ENCODE measurements around the gene ATP8B4. TPM values are rescaled to one million over a fixed set of nuclear protein-coding genes. Genes with fewer than 3 reads are reported as not detected.

Gene ATP8B4
- total and polyA plus RNA-seq, 2 donors from 2014 or later, result 2.1 to 12.5 TPM

GRCh38 chr15:49877117-49877872, 241.7 kb downstream of the ATP8B4 start:
- no peaks in the 10 kb centered on the region for H3K4me1 ChIP-seq (ENCODE audit: control insufficient read depth in 2 of 3, insufficient read depth in 2 of 3, low read depth in 1 of 3, low read length in 3 of 3)
- no peaks in the 10 kb centered on the region for H3K36me3 ChIP-seq (ENCODE audit: control insufficient read depth in 2 of 3, insufficient read depth in 3 of 3, low read length in 3 of 3)
- H3K4me3 ChIP-seq (ENCODE audit: low read length in 3 of 3), result no peak overlapping the region
- H3K27ac ChIP-seq (ENCODE audit: low read depth in 2 of 2, low read length in 2 of 2), result peak overlapping the region in 1 of 2 donors; percentile 39
- H3K9ac ChIP-seq (ENCODE audit: low read length in 3 of 3), result no peak overlapping the region
- DNase-seq, result no peak
- H3K9me3 ChIP-seq (ENCODE audit: control insufficient read depth in 2 of 3, insufficient read depth in 1 of 3, low read length in 3 of 3), result no peaks in the 10 kb centered on the region
- no peak for FAIRE-seq
- H3K27me3 ChIP-seq (ENCODE audit: control insufficient read depth, insufficient read depth, low read length), result no peaks in the 10 kb centered on the region
- TF ChIP-seq CTCF (IDR thresholded peaks at IDR 0.05; ENCODE audit: borderline replicate concordance, extremely low read depth, insufficient read depth), result no peak
- intact Hi-C loops (cut with DNase I), result no loop called here

GRCh38 chr15:49876401-49877038, 242.5 kb downstream of the ATP8B4 start:
- DNase-seq (no peak), FAIRE-seq (no peak)
- peak overlapping the region in 1 of 2 donors; percentile 39 for H3K27ac ChIP-seq (ENCODE audit: low read depth in 2 of 2, low read length in 2 of 2)
- no peaks in the 10 kb centered on the region for H3K4me1 ChIP-seq (ENCODE audit: control insufficient read depth in 2 of 3, insufficient read depth in 2 of 3, low read depth in 1 of 3, low read length in 3 of 3)
- no peaks in the 10 kb centered on the region for H3K9me3 ChIP-seq (ENCODE audit: control insufficient read depth in 2 of 3, insufficient read depth in 1 of 3, low read length in 3 of 3)
- H3K9ac ChIP-seq (ENCODE audit: low read length in 3 of 3), result no peak overlapping the region
- H3K27me3 ChIP-seq (ENCODE audit: control insufficient read depth, insufficient read depth, low read length), result no peaks in the 10 kb centered on the region
- H3K4me3 ChIP-seq (ENCODE audit: low read length in 3 of 3), result no peak overlapping the region
- intact Hi-C loops (cut with DNase I), result no loop called here
- TF ChIP-seq CTCF (IDR thresholded peaks at IDR 0.05; ENCODE audit: borderline replicate concordance, extremely low read depth, insufficient read depth), result peak; percentile 12
- no peaks in the 10 kb centered on the region for H3K36me3 ChIP-seq (ENCODE audit: control insufficient read depth in 2 of 3, insufficient read depth in 3 of 3, low read length in 3 of 3)

- H3K9me3 ChIP-seq (ENCODE audit: control insufficient read depth in 2 of 3, insufficient read depth in 1 of 3, low read length in 3 of 3), result no peaks in the 10 kb centered on the region
- TF ChIP-seq CTCF (IDR thresholded peaks at IDR 0.05; ENCODE audit: borderline replicate concordance, extremely low read depth, insufficient read depth), result no peak
- FAIRE-seq (no peak), DNase-seq (no peak)
- intact Hi-C loops (cut with DNase I), result no loop called here
- H3K4me1 ChIP-seq (ENCODE audit: control insufficient read depth in 2 of 3, insufficient read depth in 2 of 3, low read depth in 1 of 3, low read length in 3 of 3), result no peaks in the 10 kb centered on the region
- peak overlapping the region in 1 of 2 donors; percentile 39 for H3K27ac ChIP-seq (ENCODE audit: low read depth in 2 of 2, low read length in 2 of 2)
- H3K9ac ChIP-seq (ENCODE audit: low read length in 3 of 3), result no peak overlapping the region
- H3K36me3 ChIP-seq (ENCODE audit: control insufficient read depth in 2 of 3, insufficient read depth in 3 of 3, low read length in 3 of 3), result no peaks in the 10 kb centered on the region
- no peak overlapping the region for H3K4me3 ChIP-seq (ENCODE audit: low read length in 3 of 3)
- H3K27me3 ChIP-seq (ENCODE audit: control insufficient read depth, insufficient read depth, low read length), result no peaks in the 10 kb centered on the region
These were observed 243.6 kb downstream of the ATP8B4 start for GRCh38 chr15:49875392-49875791.

Measured in kidney (tissue), 14 donors.